K562 (cell line): ENCODE data around the gene PRODH2.

Source experiments
- BCL6 ChIP-seq: fragments of 250-450 bp; sonication (Bioruptor Pico); IDR thresholded peaks from 2 replicates; pipeline ENCODE4 v1.4.0; 2020
- EP300 ChIP-seq: IDR thresholded peaks from 2 replicates; pipeline ENCODE4 v1.6.1; 2012; ENCODE audit warnings: low read length, improper control_type of control experiment
- EZH2 ChIP-seq: IDR thresholded peaks from 2 replicates; pipeline ENCODE4 v1.6.1; 2012; ENCODE audit warnings: low read depth, mild to moderate bottlenecking, inconsistent platforms, low read length, borderline replicate concordance
- IRF2 ChIP-seq: sonication (generic); formaldehyde crosslinking; IDR thresholded peaks from 2 replicates; pipeline ENCODE4 v1.8.1; 2022; ENCODE audit warnings: mild to moderate bottlenecking, missing genetic modification reagents
- NR2C2 ChIP-seq, 2 experiments: fragments of 200-800 bp in 1 of 2; sonication (Bioruptor generic) in 1 of 2; sonication (generic) in 1 of 2; formaldehyde crosslinking in 1 of 2; IDR thresholded peaks; 2 replicates each; pipeline versions ENCODE4 v1.6.1 to v1.8.0; 2016 to 2022; ENCODE audit warnings: mild to moderate bottlenecking in 1 of 2, missing compliant biosample characterization in 1 of 2, missing genetic modification characterization in 1 of 2, missing genetic modification reagents in 1 of 2
- RBM25 ChIP-seq: fragments of 200-400 bp; formaldehyde crosslinking; IDR thresholded peaks from 2 replicates; pipeline ENCODE4 v1.6.1; 2018; ENCODE audit warnings: low read length, low read depth, moderate library complexity; ENCODE audit not compliant: severe bottlenecking
- TFAM ChIP-seq: fragments of 250-450 bp; sonication (Bioruptor Pico); conservative IDR thresholded peaks from 2 replicates; pipeline ENCODE4 v1.5.0; 2021; ENCODE audit warnings: mild to moderate bottlenecking, moderate library complexity
- ZFX ChIP-seq: sonication (generic); formaldehyde crosslinking; IDR thresholded peaks from 2 replicates; pipeline ENCODE4 v1.8.0; 2022; ENCODE audit warnings: mild to moderate bottlenecking, missing genetic modification reagents, moderate library complexity
- TF ChIP-seq, protein P1 (sequence below), 3 experiments: IDR thresholded peaks in 2 of 3; conservative IDR thresholded peaks in 1 of 3; 2 replicates each; pipeline ENCODE4 v1.5.1; 2011 to 2012; ENCODE audit warnings: low read length in 3 of 3, mild to moderate bottlenecking in 3 of 3, control low read depth in 2 of 3, improper control_type of control experiment in 1 of 3, inconsistent platforms in 1 of 3, low read depth in 1 of 3, mixed read lengths in 1 of 3, moderate library complexity in 1 of 3; ENCODE audit not compliant: insufficient read depth in 2 of 3

DNA sequence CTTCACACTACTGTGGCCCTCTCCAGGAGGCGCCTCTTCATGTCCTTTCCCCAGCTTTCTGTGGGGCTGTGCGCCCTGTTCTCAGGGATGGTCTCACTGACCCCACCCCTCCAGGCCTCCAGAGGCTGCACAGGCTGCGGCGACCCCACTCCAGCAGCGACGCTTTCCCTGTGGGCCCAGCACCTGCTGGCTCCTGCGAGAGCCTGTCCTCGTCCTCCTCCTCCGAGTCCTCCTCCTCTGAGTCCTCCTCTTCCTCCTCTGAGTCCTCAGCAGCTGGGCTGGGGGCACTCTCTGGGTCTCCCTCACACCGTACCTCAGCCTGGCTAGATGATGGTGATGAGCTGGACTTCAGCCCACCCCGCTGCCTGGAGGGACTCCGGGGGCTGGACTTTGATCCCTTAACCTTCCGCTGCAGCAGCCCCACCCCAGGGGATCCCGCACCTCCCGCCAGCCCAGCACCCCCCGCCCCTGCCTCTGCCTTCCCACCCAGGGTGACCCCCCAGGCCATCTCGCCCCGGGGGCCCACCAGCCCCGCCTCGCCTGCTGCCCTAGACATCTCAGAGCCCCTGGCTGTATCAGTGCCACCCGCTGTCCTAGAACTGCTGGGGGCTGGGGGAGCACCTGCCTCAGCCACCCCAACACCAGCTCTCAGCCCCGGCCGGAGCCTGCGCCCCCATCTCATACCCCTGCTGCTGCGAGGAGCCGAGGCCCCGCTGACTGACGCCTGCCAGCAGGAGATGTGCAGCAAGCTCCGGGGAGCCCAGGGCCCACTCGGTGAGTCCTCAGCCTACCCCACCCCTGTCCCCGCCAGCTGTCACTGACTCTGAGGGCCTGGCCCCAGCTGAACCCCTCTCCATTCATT, 26.1 kb downstream of the PRODH2 start:
- TF ChIP-seq ZFX (CRISPR knock-in tag) (no peak), EP300 (no peak), IRF2 (no peak), BCL6 (no peak), NR2C2 (CRISPR knock-in tag; IDR thresholded peaks at IDR 0.05) (no peak), NR2C2 (tag; IDR thresholded peaks at IDR 0.05) (no peak), RBM25 (no peak), TFAM (CRISPR knock-in tag) (no peak), EZH2 (no peak)
- TF ChIP-seq, protein P1, sequence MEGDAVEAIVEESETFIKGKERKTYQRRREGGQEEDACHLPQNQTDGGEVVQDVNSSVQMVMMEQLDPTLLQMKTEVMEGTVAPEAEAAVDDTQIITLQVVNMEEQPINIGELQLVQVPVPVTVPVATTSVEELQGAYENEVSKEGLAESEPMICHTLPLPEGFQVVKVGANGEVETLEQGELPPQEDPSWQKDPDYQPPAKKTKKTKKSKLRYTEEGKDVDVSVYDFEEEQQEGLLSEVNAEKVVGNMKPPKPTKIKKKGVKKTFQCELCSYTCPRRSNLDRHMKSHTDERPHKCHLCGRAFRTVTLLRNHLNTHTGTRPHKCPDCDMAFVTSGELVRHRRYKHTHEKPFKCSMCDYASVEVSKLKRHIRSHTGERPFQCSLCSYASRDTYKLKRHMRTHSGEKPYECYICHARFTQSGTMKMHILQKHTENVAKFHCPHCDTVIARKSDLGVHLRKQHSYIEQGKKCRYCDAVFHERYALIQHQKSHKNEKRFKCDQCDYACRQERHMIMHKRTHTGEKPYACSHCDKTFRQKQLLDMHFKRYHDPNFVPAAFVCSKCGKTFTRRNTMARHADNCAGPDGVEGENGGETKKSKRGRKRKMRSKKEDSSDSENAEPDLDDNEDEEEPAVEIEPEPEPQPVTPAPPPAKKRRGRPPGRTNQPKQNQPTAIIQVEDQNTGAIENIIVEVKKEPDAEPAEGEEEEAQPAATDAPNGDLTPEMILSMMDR (IDR thresholded peaks at IDR 0.05 in 2 of 3, conservative IDR thresholded peaks at IDR 0.05 in 1 of 3; ENCODE audit: insufficient read depth in 2 of 3, low read depth in 1 of 3, low read length in 3 of 3): no peak
